HG02943 (cell line): ENCODE results near the gene DUSP12.
"Not testable (repeated sequence)": the region's sequence is repeated elsewhere in the genome, so short reads cannot be mapped to it uniquely, and the experiment has no call there.

Source experiments
- ATAC-seq: cut with Tn5 transposase; IDR thresholded peaks from one replicate; pipeline ENCODE4 v1.9.1; 2021; ENCODE audit warnings: mild to moderate bottlenecking, low read depth, moderate library complexity; ENCODE audit not compliant: unreplicated experiment

Gene DUSP12

GRCh38 chr1:161768461-161768860 is 18.9 kb downstream of the DUSP12 start:
- ATAC-seq: no peak

DNA sequence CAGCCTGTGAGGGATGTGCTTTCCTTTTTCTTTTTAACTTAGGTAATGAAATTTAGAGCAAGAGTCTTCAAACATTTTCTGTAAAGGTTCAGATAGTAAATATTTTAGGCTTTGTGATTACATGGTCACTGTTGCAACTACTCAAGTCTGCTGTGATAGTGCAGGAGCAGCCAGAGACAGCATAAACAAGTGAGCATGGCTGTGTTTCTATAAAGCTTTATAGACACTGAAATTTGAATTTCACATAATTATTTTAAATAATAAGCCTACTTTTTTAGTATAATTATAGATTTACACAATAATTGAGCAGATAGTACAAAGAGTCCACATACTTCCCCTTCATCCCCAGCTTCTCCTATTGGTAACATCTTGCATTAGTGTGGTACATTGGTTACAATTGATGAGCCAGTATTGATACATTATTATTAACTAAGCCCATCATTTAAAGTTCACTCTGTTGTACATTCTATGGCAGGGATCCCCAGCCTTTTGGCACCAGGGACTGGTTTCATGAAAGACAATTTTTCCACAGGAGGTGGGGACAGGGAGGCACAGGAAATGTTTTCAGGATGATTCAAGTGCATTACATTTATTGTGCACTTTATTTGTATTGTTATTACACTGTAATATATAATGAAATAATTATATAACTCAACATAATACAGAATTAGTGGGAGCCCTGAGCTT is 19.5 kb downstream of the DUSP12 start:
- no peak for ATAC-seq

DNA sequence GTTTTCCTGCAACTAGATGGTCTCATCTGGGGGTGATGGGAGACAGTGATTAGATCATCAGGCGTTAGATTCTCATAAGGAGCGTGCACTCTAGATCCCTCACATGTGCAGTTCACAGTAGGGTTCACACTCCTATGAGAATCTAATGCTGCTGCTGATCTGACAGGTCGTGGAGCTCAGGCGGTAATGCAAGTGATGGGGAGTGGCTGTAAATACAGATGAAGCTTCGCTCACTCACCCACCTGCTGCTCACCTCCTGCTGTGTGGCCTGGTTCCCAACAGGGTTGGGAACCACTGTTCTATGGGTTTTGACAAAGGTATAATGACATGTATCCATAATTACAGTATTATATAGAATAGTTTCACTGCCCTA is 20.1 kb downstream of the DUSP12 start:
- not testable (repeated sequence) for ATAC-seq

- ATAC-seq: no peak
These were observed 20.7 kb downstream of the DUSP12 start for GRCh38 chr1:161770250-161770649.

DNA sequence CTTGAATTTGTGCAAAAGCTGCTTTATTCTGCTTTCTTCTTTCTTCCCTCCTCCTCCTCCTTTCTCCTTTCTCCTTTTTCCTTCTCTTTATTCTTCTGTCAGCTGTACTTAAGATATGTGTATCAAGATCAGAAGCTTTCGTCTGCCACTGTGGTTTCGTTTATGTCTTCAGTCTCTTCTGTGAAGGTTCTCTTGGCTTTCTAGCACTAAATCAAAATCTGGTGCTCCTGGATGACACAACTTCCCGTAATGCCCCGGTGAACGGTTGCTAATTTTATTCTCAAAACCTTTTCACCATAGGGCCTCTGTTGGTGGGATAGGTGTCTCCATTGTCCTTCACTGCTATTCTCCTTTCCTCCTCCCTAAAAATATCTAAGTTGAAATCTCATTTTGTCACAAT is 21.6 kb downstream of the DUSP12 start:
- ATAC-seq: no peak

GRCh38 chr1:161771973-161772372 is 22.4 kb downstream of the DUSP12 start:
- ATAC-seq: no peak

DNA sequence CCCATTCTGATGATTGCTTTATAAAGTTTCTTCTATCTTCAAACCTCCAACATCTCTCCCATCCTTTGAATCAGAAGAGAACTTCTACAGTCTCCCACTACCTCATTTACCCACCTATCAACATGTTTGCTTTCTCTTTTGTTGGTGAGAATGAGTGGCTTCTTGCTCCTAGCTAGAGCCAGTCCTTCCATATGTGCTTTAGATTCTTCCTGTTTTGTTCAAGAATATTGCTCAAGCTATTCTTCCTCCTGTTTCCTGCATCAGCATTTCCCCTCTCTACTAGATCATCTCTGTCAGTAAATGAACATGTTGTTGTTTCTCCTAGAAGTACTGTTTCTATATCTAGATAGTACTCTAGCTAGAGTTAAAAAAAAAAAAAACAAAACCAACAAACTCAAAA is 22.8 kb downstream of the DUSP12 start:
- ATAC-seq: no peak

- no peak for ATAC-seq
These were observed 24.2 kb downstream of the DUSP12 start for GRCh38 chr1:161773791-161774190.

GRCh38 chr1:161777261-161777660 is 27.7 kb downstream of the DUSP12 start:
- no peak for ATAC-seq

- ATAC-seq: no peak
These were observed 28.9 kb downstream of the DUSP12 start for GRCh38 chr1:161778522-161778921.

GRCh38 chr1:161779393-161779792 is 29.8 kb downstream of the DUSP12 start:
- no peak for ATAC-seq

- no peak for ATAC-seq
These were observed 32.4 kb downstream of the DUSP12 start for GRCh38 chr1:161781995-161782394.

DNA sequence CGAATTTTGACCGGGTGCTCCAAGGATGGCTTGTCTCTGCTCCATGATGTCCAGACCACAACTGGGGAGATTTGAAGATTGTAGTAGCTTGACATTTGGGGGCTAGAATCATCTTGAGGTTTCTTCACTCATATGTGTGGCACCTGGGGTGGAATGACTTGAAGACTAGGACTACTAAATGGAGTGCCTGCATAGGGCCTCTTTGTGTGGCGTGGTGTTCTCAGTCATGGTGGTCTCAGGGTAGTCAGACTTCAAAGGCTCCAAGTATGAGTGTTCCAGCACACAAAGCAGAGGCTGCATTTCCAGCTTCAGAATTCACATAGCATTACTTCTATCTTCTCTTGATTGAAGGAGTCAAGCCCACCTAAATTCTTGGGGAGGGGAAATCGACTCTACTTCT is 33.3 kb downstream of the DUSP12 start:
- no peak for ATAC-seq

DNA sequence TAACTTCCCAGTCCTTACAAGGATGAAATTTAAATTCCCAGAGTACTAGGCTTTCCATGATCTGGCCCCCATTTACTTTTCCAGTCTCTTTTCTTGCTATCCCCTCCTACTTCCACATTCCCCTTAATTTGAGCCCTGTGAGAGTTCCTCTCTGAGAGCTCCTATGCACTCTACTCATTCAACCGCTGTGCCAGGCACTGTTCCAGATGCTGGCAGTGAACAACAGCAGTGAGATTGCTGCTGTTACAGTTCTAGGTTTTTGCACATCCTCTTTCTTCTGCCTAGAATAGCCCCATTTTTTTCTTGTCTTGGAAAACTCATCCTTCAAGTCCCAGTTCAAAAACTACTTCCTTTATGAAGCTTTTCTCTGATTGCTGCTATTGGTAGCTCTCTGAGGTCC is 35.4 kb downstream of the DUSP12 start:
- no peak for ATAC-seq

DNA sequence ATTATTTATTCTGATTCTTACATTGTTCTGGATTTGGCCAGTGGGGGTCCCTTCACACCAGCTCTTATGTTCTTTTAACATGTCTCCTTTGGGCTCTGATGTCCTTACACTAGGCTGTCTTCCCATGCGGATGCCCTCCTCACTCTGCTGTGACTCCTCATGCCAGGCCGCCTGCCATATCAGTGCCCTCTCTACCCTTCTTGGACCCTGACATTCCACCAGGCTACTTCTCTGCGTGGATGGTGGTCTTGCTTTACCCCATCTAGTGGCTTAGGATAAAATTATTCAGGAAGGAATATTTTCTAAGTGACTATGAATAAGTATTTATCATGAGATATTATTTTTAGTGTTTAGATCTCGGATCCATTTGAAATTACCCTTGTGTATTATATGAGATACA is 37.8 kb downstream of the DUSP12 start:
- ATAC-seq: no peak

- ATAC-seq: no peak
These were observed 41.2 kb downstream of the DUSP12 start for GRCh38 chr1:161790587-161791317.

DNA sequence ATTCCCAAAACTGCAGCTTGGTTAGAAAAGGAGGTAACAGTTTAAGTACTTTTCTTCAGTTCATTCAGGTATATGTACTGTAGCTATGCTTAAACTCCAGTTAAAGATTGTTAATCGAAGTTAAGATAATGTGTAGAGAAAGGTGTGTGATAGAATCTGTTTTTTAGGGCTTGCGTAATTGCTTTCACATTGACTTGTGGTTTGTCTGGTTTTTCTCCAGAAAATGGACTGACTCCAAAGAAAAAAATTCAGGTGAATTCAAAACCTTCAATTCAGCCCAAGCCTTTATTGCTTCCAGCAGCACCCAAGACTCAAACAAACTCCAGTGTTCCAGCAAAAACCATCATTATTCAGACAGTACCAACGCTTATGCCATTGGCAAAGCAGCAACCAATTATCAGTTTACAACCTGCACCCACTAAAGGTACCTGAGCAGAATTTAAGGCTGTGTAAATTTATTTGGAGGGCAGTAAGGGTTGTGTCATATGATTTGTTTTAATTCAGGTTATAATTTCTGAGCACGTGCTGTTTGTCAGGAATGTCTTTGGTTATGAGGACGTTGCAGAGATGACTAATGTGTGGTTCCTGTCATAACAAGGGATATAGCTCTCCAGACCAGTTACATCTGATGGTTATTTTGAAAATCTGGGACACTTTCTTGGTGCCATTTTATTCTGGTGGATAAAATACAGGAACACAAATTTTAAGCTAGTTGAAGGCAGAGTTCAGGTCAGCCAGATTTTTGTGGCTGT is 42.5 kb downstream of the DUSP12 start:
- ATAC-seq: no peak

DNA sequence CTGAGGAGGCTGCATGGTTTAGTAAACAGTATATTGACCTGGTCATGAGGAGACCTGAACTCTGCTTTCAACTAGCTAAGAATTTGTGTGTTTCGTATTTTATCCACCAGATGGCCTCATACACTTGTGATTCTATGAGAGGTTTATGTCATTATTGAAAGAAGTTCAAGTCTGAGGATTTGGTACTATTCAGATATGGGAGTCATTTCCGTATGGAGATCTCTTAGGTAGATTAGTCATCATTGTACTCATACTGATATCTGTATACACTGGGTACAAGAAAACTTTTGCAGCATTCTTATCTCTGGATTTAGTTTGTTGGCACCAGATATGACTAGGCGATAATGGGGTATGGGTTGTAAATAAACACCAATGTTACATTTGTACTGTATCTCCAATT is 43.2 kb downstream of the DUSP12 start:
- no peak for ATAC-seq

DNA sequence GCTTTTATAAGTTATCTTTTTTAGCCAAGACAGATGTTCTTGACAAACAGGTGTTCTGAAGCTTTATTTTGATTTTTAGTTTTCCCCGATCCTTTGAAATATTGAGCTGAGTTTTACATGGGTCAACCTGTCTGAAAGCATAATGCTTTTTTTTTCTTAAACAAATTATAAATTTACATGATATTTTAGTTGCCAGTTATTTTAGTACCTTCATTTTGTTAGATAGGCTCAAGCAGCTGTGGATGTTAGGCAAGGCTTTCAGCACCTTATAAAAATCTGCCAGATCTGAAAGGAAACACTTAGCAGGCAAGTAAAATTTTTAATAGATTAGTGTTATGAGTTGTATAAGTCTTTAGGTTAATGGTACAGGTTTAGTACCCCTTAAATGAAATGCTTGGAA is 50.2 kb downstream of the DUSP12 start:
- no peak for ATAC-seq

GRCh38 chr1:161801955-161802354 is 52.4 kb downstream of the DUSP12 start:
- ATAC-seq: no peak

DNA sequence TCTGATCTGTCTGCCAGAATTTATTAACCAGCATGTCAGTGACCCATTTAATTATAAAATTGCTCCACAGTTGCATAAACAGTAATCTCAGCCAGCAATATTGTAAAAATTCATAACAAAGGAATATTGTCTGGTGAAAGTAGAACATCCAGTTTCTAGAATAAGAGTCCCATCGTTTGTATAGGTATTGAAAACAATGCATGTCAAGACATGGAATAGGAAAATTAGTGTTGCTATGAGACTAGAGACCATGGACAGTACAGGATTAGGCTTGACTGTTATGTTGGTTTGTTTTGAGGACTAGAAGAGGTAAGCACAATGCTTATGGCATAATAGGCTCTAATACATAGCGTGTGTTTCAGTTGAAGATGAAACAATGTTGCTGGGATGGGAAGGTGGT is 53.6 kb downstream of the DUSP12 start:
- no peak for ATAC-seq
